Astrocyte of the spinal cord (primary cell): ENCODE measurements around the gene POLR3B.

Source experiments
- DNase-seq: peaks from one replicate; pipeline ENCODE4 v3.0.0; 2011; ENCODE audit warnings: low read depth, low spot score
- H3K4me3 ChIP-seq: 2 replicates; pipeline ENCODE4 v1.5.1; 2011; ENCODE audit warnings: low read depth, mild to moderate bottlenecking, low read length, moderate library complexity
- in situ Hi-C: cut with HindIII; loops from 2 replicates; pipeline ENCODE4 v1.10.0; 2017; ENCODE audit warnings: low sequenced_read_pairs
- TF ChIP-seq, protein P1 (sequence below): IDR thresholded peaks from 2 replicates; pipeline ENCODE4 v1.5.1; 2012; ENCODE audit warnings: low read depth, mild to moderate bottlenecking, low read length, inconsistent platforms

POLR3B gene

DNA sequence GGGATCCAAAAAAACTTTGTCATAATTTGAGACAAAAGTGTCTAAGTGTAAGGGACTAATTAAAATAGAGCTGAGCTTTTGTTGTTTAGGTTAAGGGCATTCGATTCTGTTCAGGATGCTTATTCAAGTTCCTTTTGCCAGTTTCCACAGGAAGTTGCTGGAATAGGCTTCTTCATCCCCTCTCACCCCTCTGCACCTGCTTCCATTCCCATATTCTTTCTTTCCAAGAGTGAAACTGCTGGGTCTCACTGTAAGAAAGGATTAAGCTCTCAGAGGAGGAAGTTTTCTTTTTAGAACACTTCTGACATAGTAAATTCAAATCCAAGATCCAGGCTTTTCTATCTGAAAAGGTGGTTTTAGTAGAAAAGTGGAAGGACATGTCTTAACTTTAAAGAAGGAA, 61.4 kb downstream of the POLR3B start:
- TF ChIP-seq, protein P1, sequence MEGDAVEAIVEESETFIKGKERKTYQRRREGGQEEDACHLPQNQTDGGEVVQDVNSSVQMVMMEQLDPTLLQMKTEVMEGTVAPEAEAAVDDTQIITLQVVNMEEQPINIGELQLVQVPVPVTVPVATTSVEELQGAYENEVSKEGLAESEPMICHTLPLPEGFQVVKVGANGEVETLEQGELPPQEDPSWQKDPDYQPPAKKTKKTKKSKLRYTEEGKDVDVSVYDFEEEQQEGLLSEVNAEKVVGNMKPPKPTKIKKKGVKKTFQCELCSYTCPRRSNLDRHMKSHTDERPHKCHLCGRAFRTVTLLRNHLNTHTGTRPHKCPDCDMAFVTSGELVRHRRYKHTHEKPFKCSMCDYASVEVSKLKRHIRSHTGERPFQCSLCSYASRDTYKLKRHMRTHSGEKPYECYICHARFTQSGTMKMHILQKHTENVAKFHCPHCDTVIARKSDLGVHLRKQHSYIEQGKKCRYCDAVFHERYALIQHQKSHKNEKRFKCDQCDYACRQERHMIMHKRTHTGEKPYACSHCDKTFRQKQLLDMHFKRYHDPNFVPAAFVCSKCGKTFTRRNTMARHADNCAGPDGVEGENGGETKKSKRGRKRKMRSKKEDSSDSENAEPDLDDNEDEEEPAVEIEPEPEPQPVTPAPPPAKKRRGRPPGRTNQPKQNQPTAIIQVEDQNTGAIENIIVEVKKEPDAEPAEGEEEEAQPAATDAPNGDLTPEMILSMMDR, result no peak
- in situ Hi-C loops, result no loop called here
- no peak for DNase-seq
- no peak overlapping the region for H3K4me3 ChIP-seq

DNA sequence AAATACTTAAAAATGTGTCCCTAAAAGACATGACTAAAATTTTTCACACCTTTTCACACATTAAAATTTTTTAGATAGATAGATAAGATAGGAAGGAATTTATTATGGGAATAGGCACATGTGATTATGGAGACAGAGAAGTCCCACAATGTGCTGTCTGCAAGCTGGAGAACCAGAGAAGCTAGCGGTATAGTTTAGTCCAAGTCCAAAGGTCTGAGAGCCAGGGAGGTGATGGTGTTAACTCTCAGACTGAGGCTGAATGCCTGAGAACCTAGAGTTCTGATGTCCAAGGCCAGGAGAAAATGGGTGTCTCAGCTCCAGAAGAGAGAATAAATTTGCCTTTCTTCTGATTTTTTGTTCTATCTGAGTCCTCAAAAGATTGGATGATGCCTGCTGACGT, 65.7 kb downstream of the POLR3B start:
- in situ Hi-C loops, result no loop called here
- no peak for DNase-seq
- TF ChIP-seq, protein P1, result no peak
- H3K4me3 ChIP-seq, result no peak overlapping the region

DNA sequence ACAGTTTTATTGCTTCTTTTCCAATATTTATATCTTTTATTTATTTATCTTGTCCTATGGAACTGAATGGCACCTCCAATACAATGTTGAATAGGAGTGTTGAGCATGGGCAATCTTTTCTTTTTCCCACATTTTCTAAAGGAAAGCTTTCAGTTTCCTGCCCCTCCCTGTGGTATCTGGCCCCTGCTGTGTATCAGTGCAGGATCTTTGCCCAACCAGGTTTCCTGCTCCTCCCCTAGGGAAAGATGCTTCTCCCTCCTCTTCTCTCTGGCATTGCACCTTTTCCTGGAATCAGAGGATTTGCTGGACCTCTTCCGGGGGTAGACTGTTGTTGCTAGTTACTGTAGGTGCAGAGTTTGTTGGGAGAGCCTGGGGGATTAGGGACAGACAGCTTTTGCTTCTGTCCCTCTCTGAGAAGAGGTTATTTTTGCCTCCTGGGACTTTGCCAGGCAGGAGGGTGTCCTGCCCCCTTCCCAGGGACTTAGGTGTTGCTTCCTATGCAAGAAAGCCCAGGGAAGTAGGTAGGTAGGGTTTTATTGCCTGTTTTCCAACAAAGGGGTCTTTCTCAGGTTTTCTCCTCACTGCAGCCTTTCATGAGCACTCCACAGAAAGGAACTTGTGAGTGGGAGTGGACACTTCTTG, 67.6 kb downstream of the POLR3B start:
- no peak for DNase-seq
- in situ Hi-C loops, result no loop called here
- TF ChIP-seq, protein P1, result no peak
- no peak overlapping the region for H3K4me3 ChIP-seq

DNA sequence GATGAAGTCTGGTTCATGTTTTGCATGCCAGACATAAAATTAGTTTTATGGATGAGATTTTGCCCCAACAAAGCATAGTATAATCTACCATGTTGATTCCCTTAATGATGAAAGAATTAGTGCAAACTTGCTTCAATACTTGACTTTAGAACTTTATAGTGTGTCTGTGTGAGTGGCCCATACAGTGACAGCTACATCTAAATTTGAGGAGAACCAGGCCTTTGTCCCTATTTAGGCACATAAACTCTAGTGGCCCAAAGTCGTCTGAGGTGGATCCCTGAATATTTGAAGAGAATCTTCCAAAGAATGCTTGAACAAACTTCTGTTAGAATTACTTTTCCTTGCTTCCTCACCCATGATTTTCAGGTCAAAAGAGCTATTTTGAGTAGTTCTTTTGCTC, 70.4 kb downstream of the POLR3B start:
- no peak overlapping the region for H3K4me3 ChIP-seq
- in situ Hi-C loops, result no loop called here
- no peak for DNase-seq
- TF ChIP-seq, protein P1, result no peak

DNA sequence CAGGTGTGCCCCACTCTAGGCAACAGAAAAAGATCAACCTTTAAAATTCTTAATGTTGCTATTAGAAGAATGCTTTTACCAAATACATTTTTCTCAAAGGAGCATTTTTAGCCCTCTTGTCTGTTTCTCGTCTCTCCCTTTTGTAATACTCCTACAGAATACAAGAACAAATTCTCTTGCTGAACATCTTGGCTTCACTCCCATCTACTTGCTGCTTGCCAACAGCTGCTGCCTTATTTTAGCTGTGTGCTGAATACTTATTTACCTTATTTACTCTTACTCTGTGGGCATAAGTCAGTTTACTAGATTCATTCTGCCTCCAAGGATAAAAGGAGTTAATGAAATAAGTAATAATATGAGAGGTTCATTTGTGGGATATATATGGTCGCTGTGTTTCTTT, 70.8 kb downstream of the POLR3B start:
- no peak overlapping the region for H3K4me3 ChIP-seq
- TF ChIP-seq, protein P1, result no peak
- DNase-seq, result peak; percentile 51
- in situ Hi-C loops, result no loop called here

DNA sequence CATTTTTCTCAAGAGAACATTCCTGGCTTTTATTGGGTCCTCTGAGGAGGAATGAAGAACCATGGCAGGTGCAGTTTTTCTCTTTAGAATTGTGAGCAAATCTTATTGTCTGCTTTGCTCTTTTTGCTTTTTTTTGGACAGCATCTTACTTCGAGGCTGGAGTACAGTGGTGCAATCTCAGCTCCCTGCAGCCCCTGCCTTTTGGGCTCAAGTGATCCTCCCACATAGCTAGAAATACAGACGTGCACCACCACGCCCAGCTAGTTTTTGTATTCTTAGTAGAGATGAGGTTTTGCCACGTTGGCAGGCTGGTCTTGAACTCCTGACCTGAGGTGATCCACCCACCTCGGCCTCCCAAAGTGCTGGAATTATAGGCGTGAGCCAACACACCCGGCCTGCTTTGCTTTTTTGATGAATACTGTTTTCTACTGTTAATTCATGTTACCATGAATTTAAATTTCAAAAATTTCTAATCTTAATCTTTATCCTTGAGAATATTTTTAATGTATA, 71.5 kb downstream of the POLR3B start:
- DNase-seq, result no peak
- in situ Hi-C loops, result no loop called here
- H3K4me3 ChIP-seq, result no peak overlapping the region
- TF ChIP-seq, protein P1, result no peak
